DND-41 (cell line): ENCODE measurements around the gene NR2F1-AS1.

ENCODE experiments used
- ATAC-seq: fragments of 200-7000 bp; cut with Tn5 transposase; 3 replicates; pipeline ENCODE4 v1.9.1; 2021; ENCODE audit warnings: low read depth; ENCODE audit not compliant: insufficient read depth
- DNase-seq: peaks from one replicate; pipeline ENCODE4 v3.0.0-alpha.2; 2020
- H2AFZ ChIP-seq: 2 replicates; pipeline ENCODE4 v1.6.0; 2012; ENCODE audit warnings: low read depth, low read length
- H3K27ac ChIP-seq: 2 replicates; pipeline ENCODE4 v1.5.1; 2012; ENCODE audit warnings: low read length, inconsistent platforms
- H3K27me3 ChIP-seq: fragments of 200-600 bp; sonication (generic); 2 replicates; pipeline ENCODE4 v1.6.0; 2012; ENCODE audit warnings: low read length, mild to moderate bottlenecking, inconsistent platforms; ENCODE audit not compliant: insufficient read depth, poor library complexity
- H3K36me3 ChIP-seq: 2 replicates; pipeline ENCODE4 v1.5.1; 2012; ENCODE audit warnings: low read length, inconsistent platforms; ENCODE audit not compliant: insufficient read depth
- H3K4me1 ChIP-seq: 2 replicates; pipeline ENCODE4 v1.5.1; 2012; ENCODE audit warnings: mild to moderate bottlenecking, low read length; ENCODE audit not compliant: insufficient read depth
- H3K4me2 ChIP-seq: 2 replicates; pipeline ENCODE4 v1.6.0; 2012; ENCODE audit warnings: mild to moderate bottlenecking, moderate library complexity, low read length, inconsistent platforms; ENCODE audit not compliant: insufficient read depth
- H3K4me3 ChIP-seq, 2 experiments: fragments of 200-600 bp in 1 of 2; shearing (Covaris generic) in 1 of 2; 2 replicates each; pipeline ENCODE4 v1.5.1; 2012 to 2016; ENCODE audit warnings: inconsistent platforms in 2 of 2, low read length in 2 of 2, mild to moderate bottlenecking in 2 of 2, low read depth in 1 of 2, moderate library complexity in 1 of 2
- H3K79me2 ChIP-seq: 2 replicates; pipeline ENCODE4 v1.6.0; 2012; ENCODE audit warnings: low read length, inconsistent platforms; ENCODE audit not compliant: insufficient read depth
- H3K9ac ChIP-seq: 2 replicates; pipeline ENCODE4 v1.6.0; 2012; ENCODE audit warnings: low read depth, mild to moderate bottlenecking, inconsistent platforms, low read length, moderate library complexity
- H3K9me3 ChIP-seq: 2 replicates; pipeline ENCODE4 v1.5.1; 2012; ENCODE audit warnings: low read length, moderate library complexity, mild to moderate bottlenecking, inconsistent platforms; ENCODE audit not compliant: insufficient read depth, severe bottlenecking
- H4K20me1 ChIP-seq: 2 replicates; pipeline ENCODE4 v1.6.0; 2012; ENCODE audit warnings: low read length; ENCODE audit not compliant: insufficient read depth
- EZH2 ChIP-seq: IDR thresholded peaks from 3 replicates; pipeline ENCODE4 v1.6.1; 2012; ENCODE audit warnings: borderline replicate concordance, low read depth, mild to moderate bottlenecking, moderate library complexity, low read length, inconsistent platforms; ENCODE audit not compliant: severe bottlenecking
- TF ChIP-seq, protein P1 (sequence below): IDR thresholded peaks from 2 replicates; pipeline ENCODE4 v1.5.1; 2012; ENCODE audit warnings: borderline replicate concordance, low read length, moderate library complexity, mild to moderate bottlenecking; ENCODE audit not compliant: poor library complexity, severe bottlenecking; ENCODE audit errors: extremely low read depth

NR2F1-AS1 gene

DNA sequence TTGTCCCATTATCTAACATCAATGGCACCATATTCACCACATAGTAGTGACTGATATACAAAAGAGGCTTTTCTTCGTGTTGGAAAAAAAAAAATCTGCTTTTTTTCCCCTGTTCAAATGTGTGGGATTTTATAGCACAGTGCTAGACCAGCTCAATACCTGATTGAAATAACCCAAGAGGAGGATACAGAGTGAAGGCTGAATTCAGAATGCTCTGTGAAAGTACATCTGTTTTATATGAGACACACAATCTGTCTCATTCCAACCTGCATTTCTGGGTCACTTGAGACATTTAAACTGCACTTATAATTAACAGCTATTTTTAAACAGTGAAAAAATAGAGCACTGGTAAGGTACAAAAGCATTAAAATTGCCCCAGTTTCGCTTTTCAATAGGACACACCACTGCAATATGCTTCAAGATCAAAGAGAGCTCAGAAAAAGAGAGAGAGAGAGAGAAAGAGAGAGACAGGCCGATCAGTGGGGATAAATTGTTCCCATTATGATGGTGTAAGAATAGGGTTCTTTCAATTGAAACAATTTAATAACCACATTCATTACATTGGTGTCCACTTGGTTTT, 179.3 kb downstream of the NR2F1-AS1 start:
- no peak for DNase-seq

GRCh38 chr5:93399675-93400074, 181.3 kb downstream of the NR2F1-AS1 start:
- no peak overlapping the region for H2AFZ ChIP-seq
- TF ChIP-seq, protein P1, sequence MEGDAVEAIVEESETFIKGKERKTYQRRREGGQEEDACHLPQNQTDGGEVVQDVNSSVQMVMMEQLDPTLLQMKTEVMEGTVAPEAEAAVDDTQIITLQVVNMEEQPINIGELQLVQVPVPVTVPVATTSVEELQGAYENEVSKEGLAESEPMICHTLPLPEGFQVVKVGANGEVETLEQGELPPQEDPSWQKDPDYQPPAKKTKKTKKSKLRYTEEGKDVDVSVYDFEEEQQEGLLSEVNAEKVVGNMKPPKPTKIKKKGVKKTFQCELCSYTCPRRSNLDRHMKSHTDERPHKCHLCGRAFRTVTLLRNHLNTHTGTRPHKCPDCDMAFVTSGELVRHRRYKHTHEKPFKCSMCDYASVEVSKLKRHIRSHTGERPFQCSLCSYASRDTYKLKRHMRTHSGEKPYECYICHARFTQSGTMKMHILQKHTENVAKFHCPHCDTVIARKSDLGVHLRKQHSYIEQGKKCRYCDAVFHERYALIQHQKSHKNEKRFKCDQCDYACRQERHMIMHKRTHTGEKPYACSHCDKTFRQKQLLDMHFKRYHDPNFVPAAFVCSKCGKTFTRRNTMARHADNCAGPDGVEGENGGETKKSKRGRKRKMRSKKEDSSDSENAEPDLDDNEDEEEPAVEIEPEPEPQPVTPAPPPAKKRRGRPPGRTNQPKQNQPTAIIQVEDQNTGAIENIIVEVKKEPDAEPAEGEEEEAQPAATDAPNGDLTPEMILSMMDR, result no peak
- TF ChIP-seq EZH2, result no peak

More for the DNA sequence above, 179.3 kb downstream of the NR2F1-AS1 start:
- no peaks in the 10 kb centered on the region for H4K20me1 ChIP-seq
- H3K79me2 ChIP-seq, result no peaks in the 10 kb centered on the region
- TF ChIP-seq, protein P1, result no peak
- TF ChIP-seq EZH2, result no peak
- no peaks in the 10 kb centered on the region for H3K4me1 ChIP-seq
- no peak for ATAC-seq
- H3K9ac ChIP-seq, result no peak overlapping the region
- H3K4me2 ChIP-seq, result no peak overlapping the region
- H2AFZ ChIP-seq, result no peak overlapping the region
- H3K4me3 ChIP-seq, result no peak overlapping the region
- no peak overlapping the region for H3K27ac ChIP-seq
- H3K9me3 ChIP-seq, result peaks cover 3% of the 10 kb centered on the region
- no peaks in the 10 kb centered on the region for H3K36me3 ChIP-seq
- peaks cover 9% of the 10 kb centered on the region for H3K27me3 ChIP-seq

DNA sequence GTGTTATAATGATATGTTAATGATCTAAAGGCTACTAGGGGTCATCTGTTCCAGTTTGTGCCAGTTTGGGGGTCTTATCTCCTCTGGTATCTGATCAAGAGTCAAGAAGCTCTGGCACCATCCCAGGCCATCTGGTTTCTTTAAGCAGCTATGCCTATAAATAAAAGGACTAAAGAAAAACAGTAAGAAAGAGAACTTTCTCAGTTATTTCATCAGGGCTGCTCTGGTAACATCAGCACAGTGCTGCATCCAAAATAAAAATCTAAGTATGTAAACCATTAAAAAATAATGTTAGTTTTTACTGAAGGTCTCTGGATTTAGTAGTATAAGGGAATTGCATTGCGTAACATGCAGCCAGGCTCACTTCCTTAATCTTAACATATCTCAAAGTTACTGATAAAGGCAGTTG, 185.0 kb downstream of the NR2F1-AS1 start:
- Histone ChIP-seq H3K79me2 (no peaks in the 10 kb centered on the region), H3K27me3 (no peaks in the 10 kb centered on the region), H4K20me1 (no peaks in the 10 kb centered on the region), H3K4me3 (no peak overlapping the region), H3K9me3 (peaks cover 3% of the 10 kb centered on the region), H3K27ac (no peak overlapping the region), H3K4me1 (no peaks in the 10 kb centered on the region), H3K9ac (no peak overlapping the region), H2AFZ (no peak overlapping the region), H3K4me2 (no peak overlapping the region), H3K36me3 (no peaks in the 10 kb centered on the region)
- no peak for DNase-seq
- TF ChIP-seq, protein P1, result no peak
- no peak for TF ChIP-seq EZH2
- ATAC-seq, result no peak

More at GRCh38 chr5:93399675-93400074, 181.3 kb downstream of the NR2F1-AS1 start:
- H3K4me2 ChIP-seq, result no peak overlapping the region
- no peaks in the 10 kb centered on the region for H3K36me3 ChIP-seq
- peaks cover 9% of the 10 kb centered on the region for H3K27me3 ChIP-seq
- peaks cover 3% of the 10 kb centered on the region for H3K9me3 ChIP-seq
- no peaks in the 10 kb centered on the region for H3K4me1 ChIP-seq
- H3K9ac ChIP-seq, result no peak overlapping the region
- no peaks in the 10 kb centered on the region for H3K79me2 ChIP-seq
- DNase-seq, result no peak
- no peak overlapping the region for H3K27ac ChIP-seq
- H4K20me1 ChIP-seq, result no peaks in the 10 kb centered on the region
- no peak for ATAC-seq
- H3K4me3 ChIP-seq, result no peak overlapping the region

DNA sequence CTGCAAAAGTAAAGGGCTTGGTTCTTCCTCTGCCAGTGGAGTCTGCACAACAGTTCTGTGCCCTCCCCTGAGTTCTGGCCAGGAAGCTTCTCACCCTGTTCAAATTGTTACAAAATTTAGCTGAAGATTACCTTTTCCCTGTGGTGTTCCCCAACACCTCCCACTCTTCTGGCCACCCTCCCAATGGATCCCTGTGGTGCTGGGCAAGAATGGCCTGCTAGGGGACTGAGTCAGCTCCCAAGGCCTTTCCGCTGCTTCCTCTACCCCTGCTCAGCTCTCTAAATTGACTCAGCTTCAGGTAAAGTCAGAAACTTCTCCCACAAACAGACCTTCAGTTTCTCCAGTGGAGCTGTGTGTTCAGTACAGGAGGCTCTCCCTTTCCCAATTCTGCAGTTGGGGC, 186.0 kb downstream of the NR2F1-AS1 start:
- Histone ChIP-seq H4K20me1 (no peaks in the 10 kb centered on the region), H3K4me3 (no peak overlapping the region), H3K79me2 (no peaks in the 10 kb centered on the region), H3K27me3 (no peaks in the 10 kb centered on the region), H3K27ac (no peak overlapping the region), H3K9ac (no peak overlapping the region), H3K9me3 (peaks cover 3% of the 10 kb centered on the region), H3K4me2 (no peak overlapping the region), H3K36me3 (no peaks in the 10 kb centered on the region), H2AFZ (no peak overlapping the region), H3K4me1 (no peaks in the 10 kb centered on the region)
- DNase-seq (no peak), ATAC-seq (no peak)
- no peak for TF ChIP-seq EZH2
- TF ChIP-seq, protein P1, result no peak
